HEK293 (cell line): ENCODE data around the gene LRRC8C.

ENCODE experiments used
- CTCF ChIP-seq: fragments of 450-650 bp; formaldehyde crosslinking; IDR thresholded peaks from 2 replicates; pipeline ENCODE4 v1.5.1; 2016; ENCODE audit warnings: missing biosample characterization, missing genetic modification characterization
- RBAK ChIP-seq: fragments of 450-650 bp; formaldehyde crosslinking; IDR thresholded peaks from 2 replicates; pipeline ENCODE4 v1.5.1; 2016; ENCODE audit warnings: missing biosample characterization, missing genetic modification characterization
- SCRT1 ChIP-seq: fragments of 450-650 bp; formaldehyde crosslinking; IDR thresholded peaks from 2 replicates; pipeline ENCODE4 v1.5.1; 2016; ENCODE audit warnings: missing biosample characterization, missing genetic modification characterization, borderline replicate concordance
- SP2 ChIP-seq: fragments of 450-650 bp; formaldehyde crosslinking; IDR thresholded peaks from 2 replicates; pipeline ENCODE4 v1.5.1; 2016; ENCODE audit warnings: missing biosample characterization, missing genetic modification characterization
- YY1 ChIP-seq: fragments of 450-650 bp; formaldehyde crosslinking; IDR thresholded peaks from 2 replicates; pipeline ENCODE4 v1.5.1; 2018; ENCODE audit warnings: missing biosample characterization, missing genetic modification characterization
- ZBTB11 ChIP-seq: fragments of 450-650 bp; formaldehyde crosslinking; conservative IDR thresholded peaks from 2 replicates; pipeline ENCODE4 v1.5.1; 2016; ENCODE audit warnings: low read depth, missing biosample characterization, missing genetic modification characterization
- ZBTB7A ChIP-seq: fragments of 450-650 bp; formaldehyde crosslinking; IDR thresholded peaks from 2 replicates; pipeline ENCODE4 v1.5.1; 2016; ENCODE audit warnings: low read depth, missing biosample characterization, missing genetic modification characterization
- ZNF274 ChIP-seq, 2 experiments: fragments of 200-500 bp in 1 of 2; fragments of 450-650 bp in 1 of 2; sonication (Bioruptor generic) in 1 of 2; formaldehyde crosslinking in 1 of 2; IDR thresholded peaks; 2 replicates each; pipeline versions ENCODE4 v1.5.1 to v1.6.1; 2014 to 2016; ENCODE audit warnings: borderline replicate concordance in 1 of 2, inconsistent platforms in 1 of 2, low read length in 1 of 2, missing biosample characterization in 1 of 2, missing genetic modification characterization in 1 of 2
- ZNF555 ChIP-seq: fragments of 450-650 bp; formaldehyde crosslinking; conservative IDR thresholded peaks from 2 replicates; pipeline ENCODE4 v1.5.1; 2017; ENCODE audit warnings: missing biosample characterization, mild to moderate bottlenecking, missing genetic modification characterization, inconsistent platforms
- ZNF610 ChIP-seq: fragments of 450-650 bp; formaldehyde crosslinking; IDR thresholded peaks from 2 replicates; pipeline ENCODE4 v1.5.1; 2016; ENCODE audit warnings: missing biosample characterization, missing genetic modification characterization, borderline replicate concordance
- TF ChIP-seq, protein P1 (sequence below): fragments of 450-650 bp; formaldehyde crosslinking; IDR thresholded peaks from 2 replicates; pipeline ENCODE4 v1.5.1; 2016; ENCODE audit warnings: missing biosample characterization, missing genetic modification characterization
- TF ChIP-seq, protein P2 (sequence below): fragments of 450-650 bp; formaldehyde crosslinking; conservative IDR thresholded peaks from 2 replicates; pipeline ENCODE4 v1.5.1; 2016; ENCODE audit warnings: low read depth, missing biosample characterization, missing genetic modification characterization
- TF ChIP-seq, protein P3 (sequence below): fragments of 450-650 bp; formaldehyde crosslinking; IDR thresholded peaks from 2 replicates; pipeline ENCODE4 v1.5.1; 2016; ENCODE audit warnings: missing biosample characterization, missing genetic modification characterization

DNA sequence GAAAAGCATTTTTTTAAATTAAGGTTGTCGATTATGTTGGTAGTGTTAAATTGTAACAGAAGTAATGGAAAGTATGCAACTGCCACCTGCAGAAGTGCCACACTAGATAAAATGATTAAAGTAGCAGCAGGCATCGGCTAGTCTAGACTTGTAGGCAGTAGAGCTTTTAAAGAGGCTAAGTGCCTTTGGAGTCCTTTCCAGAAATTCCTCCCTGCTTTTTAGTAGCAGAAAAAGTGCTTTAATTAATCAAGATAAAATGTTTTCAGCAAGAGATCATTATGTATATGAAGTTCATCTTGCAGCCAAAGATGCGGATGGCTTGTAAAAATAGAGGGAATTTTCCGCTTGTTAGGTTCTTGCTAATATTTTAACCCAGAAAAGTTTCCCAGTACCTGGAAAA lies 100.8 kb downstream of the LRRC8C start:
- TF ChIP-seq YY1, result no peak
- TF ChIP-seq ZBTB7A (tag by site-specific recombination), result no peak
- TF ChIP-seq CTCF (tag by site-specific recombination), result no peak
- TF ChIP-seq SCRT1, result no peak
- no peak for TF ChIP-seq SP2 (tag by site-specific recombination)
- TF ChIP-seq ZNF274 (IDR thresholded peaks at IDR 0.05; ENCODE audit: low read length), result no peak
- no peak for TF ChIP-seq ZNF274 (tag by site-specific recombination; IDR thresholded peaks at IDR 0.05; ENCODE audit: borderline replicate concordance)
- TF ChIP-seq, protein P1, sequence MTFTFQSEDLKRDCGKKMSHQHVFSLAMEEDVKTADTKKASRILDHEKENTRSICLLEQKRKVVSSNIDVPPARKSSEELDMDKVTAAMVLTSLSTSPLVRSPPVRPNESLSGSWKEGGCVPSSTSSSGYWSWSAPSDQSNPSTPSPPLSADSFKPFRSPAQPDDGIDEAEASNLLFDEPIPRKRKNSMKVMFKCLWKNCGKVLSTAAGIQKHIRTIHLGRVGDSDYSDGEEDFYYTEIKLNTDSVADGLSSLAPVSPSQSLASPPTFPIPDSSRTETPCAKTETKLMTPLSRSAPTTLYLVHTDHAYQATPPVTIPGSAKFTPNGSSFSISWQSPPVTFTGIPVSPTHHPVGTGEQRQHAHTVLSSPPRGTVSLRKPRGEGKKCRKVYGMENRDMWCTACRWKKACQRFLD, result no peak
- TF ChIP-seq, protein P2, sequence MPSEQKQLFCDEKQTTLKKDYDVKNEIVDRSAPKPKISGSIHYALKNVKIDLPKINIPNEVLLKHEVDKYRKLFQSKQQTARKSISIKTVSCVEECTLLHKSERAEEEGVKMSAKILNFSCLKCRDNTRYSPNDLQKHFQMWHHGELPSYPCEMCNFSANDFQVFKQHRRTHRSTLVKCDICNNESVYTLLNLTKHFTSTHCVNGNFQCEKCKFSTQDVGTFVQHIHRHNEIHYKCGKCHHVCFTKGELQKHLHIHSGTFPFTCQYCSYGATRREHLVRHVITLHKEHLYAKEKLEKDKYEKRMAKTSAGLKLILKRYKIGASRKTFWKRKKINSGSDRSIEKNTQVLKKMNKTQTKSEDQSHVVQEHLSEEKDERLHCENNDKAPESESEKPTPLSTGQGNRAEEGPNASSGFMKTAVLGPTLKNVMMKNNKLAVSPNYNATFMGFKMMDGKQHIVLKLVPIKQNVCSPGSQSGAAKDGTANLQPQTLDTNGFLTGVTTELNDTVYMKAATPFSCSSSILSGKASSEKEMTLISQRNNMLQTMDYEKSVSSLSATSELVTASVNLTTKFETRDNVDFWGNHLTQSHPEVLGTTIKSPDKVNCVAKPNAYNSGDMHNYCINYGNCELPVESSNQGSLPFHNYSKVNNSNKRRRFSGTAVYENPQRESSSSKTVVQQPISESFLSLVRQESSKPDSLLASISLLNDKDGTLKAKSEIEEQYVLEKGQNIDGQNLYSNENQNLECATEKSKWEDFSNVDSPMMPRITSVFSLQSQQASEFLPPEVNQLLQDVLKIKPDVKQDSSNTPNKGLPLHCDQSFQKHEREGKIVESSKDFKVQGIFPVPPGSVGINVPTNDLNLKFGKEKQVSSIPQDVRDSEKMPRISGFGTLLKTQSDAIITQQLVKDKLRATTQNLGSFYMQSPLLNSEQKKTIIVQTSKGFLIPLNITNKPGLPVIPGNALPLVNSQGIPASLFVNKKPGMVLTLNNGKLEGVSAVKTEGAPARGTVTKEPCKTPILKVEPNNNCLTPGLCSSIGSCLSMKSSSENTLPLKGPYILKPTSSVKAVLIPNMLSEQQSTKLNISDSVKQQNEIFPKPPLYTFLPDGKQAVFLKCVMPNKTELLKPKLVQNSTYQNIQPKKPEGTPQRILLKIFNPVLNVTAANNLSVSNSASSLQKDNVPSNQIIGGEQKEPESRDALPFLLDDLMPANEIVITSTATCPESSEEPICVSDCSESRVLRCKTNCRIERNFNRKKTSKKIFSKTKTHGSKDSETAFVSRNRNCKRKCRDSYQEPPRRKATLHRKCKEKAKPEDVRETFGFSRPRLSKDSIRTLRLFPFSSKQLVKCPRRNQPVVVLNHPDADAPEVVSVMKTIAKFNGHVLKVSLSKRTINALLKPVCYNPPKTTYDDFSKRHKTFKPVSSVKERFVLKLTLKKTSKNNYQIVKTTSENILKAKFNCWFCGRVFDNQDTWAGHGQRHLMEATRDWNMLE (tag by site-specific recombination), result no peak
- TF ChIP-seq RBAK (tag by site-specific recombination), result no peak
- TF ChIP-seq ZBTB11 (tag by site-specific recombination), result no peak
- TF ChIP-seq ZNF555 (tag by site-specific recombination), result no peak
- TF ChIP-seq ZNF610 (tag by site-specific recombination), result no peak
- TF ChIP-seq, protein P3, sequence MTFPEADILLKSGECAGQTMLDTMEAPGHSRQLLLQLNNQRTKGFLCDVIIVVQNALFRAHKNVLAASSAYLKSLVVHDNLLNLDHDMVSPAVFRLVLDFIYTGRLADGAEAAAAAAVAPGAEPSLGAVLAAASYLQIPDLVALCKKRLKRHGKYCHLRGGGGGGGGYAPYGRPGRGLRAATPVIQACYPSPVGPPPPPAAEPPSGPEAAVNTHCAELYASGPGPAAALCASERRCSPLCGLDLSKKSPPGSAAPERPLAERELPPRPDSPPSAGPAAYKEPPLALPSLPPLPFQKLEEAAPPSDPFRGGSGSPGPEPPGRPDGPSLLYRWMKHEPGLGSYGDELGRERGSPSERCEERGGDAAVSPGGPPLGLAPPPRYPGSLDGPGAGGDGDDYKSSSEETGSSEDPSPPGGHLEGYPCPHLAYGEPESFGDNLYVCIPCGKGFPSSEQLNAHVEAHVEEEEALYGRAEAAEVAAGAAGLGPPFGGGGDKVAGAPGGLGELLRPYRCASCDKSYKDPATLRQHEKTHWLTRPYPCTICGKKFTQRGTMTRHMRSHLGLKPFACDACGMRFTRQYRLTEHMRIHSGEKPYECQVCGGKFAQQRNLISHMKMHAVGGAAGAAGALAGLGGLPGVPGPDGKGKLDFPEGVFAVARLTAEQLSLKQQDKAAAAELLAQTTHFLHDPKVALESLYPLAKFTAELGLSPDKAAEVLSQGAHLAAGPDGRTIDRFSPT (tag by site-specific recombination), result no peak
